Measurements from ENCODE around the gene COL26A1.

The COL26A1 gene

DNA sequence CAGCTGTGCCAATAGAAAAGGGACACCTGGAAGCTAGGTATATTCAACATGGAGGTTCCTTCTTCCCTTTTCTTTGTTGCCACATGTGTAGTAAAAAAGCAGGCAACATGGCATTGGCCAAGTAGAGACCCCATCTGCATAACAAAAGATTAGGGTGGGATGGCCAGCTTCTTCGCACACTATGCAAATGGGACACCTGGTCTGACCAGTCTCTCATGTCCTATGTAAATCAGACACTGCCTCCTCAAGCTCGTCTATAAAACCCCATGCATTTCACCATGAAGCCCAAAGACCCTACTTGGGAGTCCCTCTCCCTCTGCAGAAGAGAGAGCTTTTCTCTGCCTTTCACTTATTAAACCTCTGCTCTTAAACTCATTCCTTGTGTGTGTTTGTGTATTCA is 212.5 kb downstream of the COL26A1 start:
- DNase-seq (ENCODE audit: low spot score), result no peak

DNA sequence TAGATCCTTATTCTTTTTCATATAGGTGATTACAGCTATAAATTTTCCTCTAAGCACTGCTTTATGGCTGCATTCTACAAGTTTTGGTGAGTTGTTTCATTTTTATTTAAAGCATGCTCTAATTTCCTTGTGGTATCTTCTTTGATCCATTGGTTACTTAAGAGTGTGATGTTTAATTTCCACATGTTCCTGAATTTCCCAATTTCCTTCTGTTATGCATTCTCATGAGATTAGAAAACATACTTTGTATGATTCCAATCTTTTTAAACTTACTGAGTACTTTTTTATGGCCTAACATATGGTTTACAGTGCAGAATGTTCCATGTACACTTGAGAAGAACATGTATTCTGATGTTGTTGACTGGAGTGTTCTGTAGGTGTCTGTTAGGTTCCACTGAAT is 213.0 kb downstream of the COL26A1 start:
- DNase-seq (ENCODE audit: low spot score), result no peak

DNA sequence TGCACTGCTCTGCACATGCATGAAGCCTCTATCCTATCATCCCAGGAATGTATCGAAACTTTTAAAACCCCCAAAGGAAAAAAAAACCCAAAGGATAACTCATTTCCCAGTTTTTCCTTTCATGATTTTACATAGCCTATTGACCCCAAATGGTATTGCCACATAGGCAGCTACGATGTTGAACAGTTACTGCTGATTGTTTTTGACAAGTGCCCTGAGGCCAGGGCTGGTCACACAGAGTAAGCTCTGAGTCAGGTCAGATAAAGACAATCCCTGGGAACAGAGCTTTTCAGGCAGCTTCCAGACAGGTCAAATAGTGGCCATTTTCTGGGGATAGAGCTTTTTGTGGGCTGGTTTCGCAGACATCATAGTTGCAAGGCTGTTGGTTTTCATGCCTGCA is 214.3 kb downstream of the COL26A1 start:
- DNase-seq (ENCODE audit: low spot score), result no peak

DNA sequence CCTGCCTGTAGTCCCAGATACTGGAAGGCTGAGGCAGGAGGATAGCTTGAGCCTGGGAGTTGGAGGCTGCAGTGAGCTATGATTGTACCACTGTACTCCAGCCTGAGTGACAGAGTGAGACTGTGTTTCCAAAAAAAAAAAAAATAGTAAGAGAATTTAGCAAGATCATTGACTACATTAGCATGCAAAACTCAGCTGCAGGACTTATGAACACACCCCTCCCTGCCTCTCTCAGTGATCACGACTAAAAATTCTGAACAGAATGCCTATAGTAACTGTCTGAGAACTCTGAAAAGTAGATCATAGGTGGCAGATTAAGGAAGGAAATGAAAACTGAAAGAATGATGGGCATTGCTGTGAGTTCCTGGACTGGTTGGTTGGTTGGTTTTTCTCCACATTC is 215.9 kb downstream of the COL26A1 start:
- DNase-seq (ENCODE audit: low spot score), result no peak

DNA sequence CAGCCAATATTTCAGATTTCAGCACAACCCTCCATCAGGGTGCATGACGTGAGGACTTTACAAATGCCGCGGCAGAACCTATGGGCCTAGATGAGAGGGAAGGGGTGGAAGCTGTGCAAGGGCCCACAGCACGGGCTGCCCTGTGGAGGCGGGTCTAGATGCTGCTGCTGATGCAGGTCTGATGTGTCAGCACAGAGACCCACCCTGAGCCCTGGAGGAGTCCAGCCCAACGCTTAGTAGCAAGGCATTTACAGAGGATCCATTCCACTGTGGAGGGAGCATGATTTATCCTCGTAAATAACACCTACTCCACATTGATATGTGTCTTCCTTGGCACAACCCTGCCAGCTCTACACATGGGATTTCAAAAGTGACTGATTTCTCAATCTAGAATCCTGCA is 217.9 kb downstream of the COL26A1 start:
- DNase-seq (ENCODE audit: low spot score), result no peak

DNA sequence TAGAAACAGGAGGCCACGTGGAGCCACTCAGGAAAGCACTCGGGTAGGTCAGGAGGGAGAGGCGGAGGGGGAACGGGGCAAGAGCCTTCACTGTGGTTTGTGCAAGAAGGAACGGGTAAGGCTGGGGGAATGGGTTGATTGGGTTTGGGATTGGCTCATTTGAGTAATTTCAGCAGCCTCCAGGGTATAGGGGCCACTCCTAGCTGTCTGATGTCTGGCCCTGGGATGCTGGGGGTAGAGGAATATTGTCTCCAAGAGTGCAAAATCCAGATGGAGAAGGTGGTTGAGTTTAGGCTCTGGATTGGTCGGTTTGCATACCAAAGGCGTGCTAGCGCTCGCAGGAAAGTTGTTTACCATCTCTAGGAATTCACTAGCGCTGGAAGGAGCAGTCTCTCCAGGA is 219.2 kb downstream of the COL26A1 start:
- no peak for DNase-seq (ENCODE audit: low spot score)

DNA sequence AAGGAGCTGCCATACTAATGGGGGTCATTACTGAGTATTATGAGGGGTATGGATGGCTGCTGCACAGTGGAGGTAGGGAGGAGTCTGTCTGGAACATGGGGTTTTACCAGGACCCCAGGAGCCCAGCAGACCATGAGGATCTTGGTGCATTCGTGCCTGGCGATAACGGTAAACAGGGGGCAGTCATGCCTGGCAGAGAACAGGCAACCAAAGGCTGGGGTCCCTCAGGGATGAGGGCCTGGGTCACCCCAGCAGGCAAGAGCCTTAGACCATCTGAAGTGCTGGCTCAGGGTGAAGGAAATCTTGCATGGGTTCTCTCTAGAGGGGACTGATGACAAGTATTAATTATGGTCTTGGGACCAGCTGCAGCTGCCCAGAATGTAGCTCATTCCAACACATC is 220.3 kb downstream of the COL26A1 start:
- no peak for DNase-seq (ENCODE audit: low spot score)

DNA sequence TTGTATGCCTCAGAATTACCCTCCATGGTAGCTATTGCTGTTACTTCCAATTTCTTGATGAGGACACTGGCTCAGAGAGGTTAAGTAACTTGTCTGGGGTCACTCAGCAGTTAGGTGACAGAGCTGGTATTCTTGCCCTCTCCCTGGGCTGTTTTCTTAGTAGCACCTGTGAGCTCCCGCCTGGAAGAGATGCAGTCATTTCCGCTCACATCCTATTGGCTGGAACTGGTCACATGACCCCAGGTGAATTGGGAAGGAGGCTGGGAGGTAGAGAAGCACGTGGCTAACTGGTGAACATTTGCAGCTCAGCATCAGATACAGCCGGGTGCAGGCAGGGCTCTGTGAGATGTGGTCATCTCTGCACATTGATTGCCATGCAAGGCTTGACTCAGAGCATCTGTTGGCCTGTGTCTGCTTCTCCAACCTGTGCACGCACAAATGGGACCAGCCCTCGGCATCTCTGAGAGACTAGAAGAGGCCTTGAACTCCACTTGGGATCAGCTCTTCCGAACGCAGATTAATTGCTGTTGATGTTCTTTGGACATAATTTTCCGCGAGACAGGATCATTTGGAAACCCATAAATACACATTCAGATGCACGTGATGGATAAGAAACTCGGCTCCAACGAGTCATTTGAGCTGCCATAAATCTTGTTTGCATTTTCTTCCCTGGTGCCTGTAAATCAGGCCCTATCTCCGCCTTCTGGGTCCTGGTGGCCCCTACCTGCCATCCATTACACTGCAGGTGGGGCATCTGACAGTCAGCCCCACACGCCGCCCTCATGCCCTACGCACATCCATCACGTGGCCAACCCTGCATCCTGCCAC is 223.6 kb downstream of the COL26A1 start:
- no peak for DNase-seq (ENCODE audit: low spot score)

DNA sequence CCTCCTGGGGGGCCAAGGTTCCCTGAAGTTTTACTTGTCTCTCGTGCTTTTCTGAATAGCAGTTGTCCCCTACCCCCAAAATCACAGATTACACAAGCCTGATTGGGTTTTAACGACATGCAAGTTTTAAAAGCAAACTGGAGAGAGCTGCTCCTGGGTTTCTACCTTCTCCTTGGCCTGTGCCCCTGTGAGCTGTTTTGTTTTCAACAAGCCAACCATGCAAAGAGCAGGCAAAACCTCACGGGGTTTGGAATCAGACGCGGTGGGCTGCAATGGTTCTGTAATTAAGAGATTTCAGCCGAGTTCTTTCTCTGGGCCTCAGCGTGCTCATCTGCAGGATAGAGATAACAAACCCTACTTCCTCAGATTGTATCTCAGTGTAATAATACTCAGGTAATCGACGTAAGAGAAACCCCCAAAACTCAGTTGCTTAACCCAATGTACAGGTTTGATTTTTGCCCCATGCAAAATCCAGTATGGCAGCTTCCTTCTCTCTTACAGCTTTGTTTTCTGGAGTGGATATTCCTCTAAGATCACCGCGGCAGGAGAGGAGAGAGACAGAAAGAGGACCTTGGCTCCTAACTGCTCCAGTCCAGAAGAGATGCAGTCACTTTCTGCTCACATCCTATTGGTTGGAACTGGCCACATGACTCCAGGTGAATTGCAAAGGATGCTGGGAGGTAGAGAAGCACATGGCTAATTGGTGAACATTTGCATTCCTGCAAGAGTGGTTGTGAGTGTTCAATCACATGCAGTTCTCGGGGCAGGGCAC is 224.4 kb downstream of the COL26A1 start:
- no peak for DNase-seq (ENCODE audit: low spot score)

DNA sequence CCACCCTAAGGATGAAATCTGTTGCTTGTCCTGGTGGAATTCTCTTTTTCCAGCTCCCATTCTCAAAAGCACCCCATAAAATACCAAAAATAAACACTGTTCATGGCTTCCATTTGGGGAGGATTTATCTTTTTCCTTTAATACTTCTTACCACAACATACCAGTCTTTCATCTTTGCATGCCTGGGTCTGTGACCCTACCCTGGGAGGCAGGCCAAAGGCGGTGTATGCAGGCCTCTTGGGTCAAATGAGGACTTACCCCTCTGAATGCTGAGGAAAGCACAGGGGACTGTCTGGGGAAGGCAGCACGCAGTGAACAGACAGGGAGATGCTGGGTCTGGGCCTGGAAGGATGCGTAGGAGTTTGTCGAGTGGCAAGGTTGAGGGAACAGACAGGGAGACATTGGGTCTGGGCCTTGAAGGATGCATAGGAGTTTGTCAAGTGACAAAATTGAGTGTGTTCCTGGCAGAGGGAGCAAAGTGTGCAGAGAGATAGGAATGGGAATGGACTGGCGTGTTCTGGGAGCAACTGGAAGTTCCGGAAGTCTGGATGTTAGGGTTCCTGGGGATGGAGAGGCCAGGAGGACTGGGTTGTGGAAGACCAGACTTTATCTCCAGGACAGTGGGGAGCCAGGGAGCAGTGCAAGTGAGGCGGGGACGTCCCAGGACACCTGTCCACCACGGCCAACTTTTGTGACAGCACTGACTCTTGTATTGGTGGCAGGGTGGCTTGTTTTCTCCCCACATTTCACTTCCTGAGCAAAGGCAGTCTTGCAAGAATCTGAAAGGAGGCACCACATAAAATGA is 225.7 kb downstream of the COL26A1 start:
- DNase-seq (ENCODE audit: low spot score), result no peak

DNA sequence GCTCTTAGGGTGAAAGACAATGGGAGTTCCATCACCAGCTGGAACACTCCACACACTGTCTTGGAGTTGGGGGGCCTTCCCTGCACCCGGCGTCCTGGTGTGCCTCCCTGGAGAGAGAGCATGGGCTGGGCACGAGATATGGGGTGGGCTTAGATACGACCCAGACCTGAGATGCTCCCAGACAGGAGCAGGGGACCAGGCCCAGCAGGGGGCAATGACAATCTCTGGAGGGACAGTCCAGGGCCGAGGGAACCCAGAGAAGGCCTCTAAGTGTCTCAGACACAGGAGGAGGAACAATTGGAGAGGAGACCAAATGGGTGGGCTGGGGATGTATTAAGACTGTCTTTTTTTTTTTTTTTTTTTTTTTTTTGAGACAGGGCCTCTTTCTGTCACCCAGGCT is 226.4 kb downstream of the COL26A1 start:
- DNase-seq (ENCODE audit: low spot score), result no peak

DNA sequence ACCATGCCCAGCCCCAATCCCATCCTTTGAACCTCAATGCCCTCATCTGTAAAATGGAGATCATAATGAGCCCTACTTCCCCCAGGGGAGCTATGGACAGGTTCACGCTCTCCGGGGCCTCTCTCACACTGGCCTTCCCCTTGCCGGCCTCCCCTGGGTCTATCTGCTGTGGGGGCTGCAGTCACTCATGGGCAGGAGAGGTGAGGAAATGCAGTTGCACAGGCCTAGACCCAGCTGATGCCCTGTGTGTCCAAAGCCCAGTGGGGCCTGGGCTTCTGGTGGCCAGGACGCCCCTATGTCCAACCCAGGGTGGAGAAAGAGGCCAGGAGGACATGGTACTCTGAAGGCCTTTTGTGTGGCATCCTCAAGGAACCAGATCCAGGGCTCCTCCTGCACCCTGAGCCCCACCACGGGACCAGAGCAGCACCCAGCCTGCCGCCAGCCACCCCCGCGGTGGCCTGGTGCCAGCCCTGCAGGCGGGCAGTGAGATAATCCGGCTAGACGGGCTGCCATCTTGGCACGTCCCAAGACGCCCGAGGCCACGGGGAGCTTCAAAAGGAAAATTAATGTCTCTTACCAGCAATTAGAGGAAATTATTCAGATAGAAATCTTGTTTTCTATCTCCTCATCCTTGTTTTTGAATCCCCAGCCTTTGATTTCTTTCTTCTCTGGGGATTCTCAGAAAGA is 227.4 kb downstream of the COL26A1 start:
- DNase-seq (ENCODE audit: low spot score), result no peak

DNA sequence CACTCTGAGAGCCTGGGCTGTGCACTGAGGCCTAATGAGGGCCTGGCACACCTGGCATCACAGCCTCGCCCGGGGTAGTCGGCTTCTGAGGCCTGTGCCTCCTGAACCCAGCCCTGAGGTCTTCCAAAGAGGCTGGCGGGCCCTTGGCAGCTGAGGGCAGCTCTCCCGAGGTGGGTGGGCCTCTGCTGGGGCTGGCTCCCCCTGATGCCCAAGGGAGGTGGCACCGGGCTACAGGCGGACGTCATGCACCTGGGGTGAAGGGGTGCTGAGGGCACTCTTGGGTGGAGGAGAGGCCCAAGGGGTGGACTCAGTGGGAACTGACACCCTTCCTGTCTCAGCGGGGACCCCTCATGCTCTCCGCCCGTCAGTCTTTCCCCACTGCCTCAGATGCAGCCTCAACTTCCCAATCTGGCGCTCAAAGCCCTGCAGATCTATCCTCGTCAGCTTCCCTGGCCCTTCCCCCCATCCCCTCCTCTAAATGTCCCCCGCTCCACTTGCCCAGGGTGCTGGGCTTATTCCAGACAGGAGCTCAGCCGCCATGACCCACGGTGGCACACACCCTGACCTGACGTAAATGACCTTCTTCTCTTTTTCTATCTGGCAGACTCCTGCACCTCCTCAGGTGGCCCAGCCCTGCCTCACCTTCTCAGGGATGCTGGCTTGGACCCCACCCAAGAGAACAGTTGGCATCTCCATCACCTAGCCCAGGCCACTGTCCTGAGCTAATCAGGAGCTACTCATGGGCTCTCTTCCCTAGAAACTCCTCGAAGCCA is 228.2 kb downstream of the COL26A1 start:
- no peak for DNase-seq (ENCODE audit: low spot score)

DNA sequence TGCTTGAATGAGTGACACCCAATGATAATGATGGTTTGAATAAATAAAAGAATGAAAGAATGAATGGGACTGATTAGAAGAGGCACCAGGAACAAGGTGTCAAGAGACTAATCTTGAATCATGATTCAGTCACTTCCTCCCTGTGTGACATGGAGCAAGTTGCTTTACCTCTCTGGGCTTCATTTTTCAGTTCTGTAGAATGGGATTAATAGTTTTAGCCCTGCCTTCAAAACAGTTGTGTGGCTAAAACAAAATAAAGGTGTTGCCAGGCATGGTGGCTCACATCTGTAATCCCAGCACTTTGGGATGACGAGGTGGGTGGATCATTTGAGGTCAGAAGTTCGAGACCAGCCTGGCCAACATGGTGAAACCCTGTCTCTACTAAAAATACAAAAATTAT is 228.8 kb downstream of the COL26A1 start:
- DNase-seq (ENCODE audit: low spot score), result no peak

DNA sequence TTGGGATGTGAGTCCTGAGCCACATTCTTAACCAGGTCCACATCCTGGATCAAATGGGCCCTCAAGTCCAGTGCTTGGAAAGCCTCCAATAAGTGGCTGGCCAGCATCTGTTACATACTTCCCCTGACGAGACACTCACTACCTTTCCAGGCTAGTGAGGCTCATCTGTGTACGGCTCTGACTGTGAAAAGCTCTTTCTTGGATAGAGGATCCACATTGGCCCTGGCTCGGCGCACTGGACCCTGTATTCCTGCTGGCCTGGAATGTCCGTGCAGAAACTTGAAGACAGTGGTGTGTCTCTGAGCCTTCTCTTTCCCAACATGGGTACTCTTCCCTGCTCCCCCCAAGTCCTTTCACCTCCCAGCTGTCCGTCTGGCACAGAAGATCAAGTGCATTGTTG is 230.9 kb downstream of the COL26A1 start:
- no peak for DNase-seq (ENCODE audit: low spot score)

DNA sequence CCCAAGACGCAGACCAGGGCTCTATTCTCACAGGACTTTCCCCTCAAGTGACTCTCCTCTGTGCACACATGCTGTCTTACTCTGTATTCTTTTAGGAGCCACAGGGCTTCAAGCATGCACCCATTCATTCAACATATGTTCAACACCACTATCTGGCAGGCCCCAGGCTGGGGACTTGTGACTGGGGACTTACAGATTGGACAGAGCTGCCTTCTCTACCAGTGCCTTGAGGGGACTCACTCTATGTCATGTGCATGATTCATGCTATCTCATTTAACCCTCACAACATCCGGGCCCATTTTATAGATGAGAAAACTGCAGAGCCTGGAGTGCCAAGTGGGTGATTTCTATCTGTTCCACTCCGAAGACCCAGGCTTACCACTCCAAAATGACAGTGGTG is 232.1 kb downstream of the COL26A1 start:
- DNase-seq (ENCODE audit: low spot score), result no peak

DNA sequence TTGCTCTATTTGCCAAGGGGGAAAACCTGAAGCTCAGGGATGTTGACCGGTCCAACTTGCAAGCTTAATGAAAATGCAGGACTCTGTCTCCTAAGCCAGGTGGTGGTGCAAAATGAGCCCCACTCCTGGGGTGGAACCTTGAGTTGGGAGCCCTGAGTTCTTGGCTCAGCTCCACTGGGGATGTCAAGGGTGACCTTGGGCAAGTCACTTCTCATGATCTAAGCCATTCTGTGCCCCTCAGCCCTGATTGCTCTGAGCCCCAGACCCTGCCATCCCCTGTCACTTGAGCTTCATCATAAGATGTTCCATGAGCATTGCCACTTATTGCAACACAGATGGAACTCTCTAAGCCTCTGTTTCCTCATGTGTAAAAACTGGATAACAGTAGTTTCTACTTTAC is 232.6 kb downstream of the COL26A1 start:
- DNase-seq (ENCODE audit: low spot score), result no peak

DNA sequence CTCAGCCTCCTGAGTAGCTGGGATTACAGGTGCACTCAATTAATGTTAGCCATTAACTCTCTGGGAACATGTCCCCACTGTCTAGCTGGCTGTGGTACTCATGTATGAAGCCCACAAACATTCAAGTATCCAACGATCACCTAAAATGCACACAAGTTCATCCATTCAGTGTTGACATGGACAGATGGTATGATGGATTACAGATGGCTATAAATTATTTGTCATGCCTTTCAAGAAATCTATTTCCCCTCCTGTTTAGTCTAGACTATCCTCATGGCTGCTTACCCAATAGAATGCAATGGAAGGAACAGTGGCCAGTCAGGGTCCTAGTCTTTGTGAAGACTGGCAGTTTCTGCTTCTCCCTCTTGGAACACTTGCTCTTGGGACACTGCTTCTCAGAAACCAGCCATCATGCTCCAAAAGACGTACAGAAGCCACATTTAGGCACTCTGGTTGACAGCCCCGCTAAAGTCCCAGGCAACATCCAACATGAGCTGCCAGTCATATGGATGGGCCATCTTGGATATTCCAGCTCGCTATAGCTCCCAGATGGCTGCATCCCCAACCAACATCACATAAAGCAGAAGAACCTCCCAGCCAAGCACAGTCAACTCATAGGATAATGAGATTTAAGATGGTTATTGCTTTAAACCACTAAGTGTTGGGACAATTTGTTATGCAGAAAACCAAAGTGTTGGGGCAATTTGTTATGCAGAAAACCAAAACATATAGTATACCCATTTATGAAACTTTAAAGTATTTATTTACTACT is 233.3 kb downstream of the COL26A1 start:
- no peak for DNase-seq (ENCODE audit: low spot score)

DNA sequence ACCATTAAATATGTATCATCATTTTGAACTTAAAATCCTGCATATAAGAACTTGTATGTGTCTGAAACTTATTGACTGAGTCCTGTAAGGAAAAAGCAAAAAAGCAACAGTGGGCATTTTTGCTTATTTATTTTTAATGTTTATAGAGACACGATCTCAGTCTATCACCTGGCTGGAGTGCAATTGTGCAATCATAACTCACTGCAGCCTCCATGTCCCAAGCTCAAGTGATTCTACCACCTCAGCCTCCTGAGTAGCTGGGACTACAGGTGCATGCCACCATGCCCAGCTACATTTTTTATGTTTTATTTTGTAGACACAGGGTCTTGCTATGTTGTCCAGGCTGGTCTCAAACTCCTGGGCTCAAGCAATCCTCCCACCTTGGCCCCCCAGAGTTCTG is 234.2 kb downstream of the COL26A1 start:
- no peak for DNase-seq (ENCODE audit: low spot score)

DNA sequence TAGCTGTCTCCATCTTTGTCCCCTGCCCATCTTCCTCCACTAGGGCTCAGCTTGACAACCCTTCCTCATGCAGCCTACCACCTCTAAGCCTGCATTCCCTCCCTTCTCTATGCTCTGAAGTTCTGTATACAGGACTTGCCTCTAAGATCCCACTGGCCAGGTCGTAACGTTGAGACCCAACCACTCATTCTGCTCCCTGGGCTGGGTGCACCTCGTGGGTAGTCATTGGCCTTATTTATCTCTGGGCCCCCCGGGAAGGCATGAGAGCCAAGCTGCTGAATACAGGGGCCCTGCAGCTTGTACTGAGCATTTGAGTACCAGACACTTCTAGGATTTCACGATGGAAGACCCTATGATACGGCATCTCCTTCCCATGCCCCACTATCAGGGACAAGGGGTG is 235.3 kb downstream of the COL26A1 start:
- DNase-seq (ENCODE audit: low spot score), result no peak

All from cerebellar cortex (tissue), 1 donor.